Stomach (tissue), 4 donors: ENCODE data around the gene ZFP92.

ENCODE experiments used
- CTCF ChIP-seq, 7 experiments: fragments of 450-650 bp in 4 of 7; fragments of 200-600 bp in 3 of 7; sonication (generic) in 3 of 7; IDR thresholded peaks; one replicate each; pipeline ENCODE4 v1.5.1; 2016 to 2019; ENCODE audit warnings: antibody characterized with exemption in 7 of 7, control low read depth in 2 of 7, mild to moderate bottlenecking in 1 of 7
- POLR2A ChIP-seq, 4 donors: fragments of 450-650 bp; IDR thresholded peaks; one replicate each; pipeline ENCODE4 v1.6.1; 2016; ENCODE audit warnings: antibody characterized with exemption in 4 of 4, control low read depth in 2 of 4, mild to moderate bottlenecking in 1 of 4, moderate library complexity in 1 of 4

GRCh38 chrX:153413731-153414130 lies 2.5 kb downstream of the ZFP92 start:
- TF ChIP-seq CTCF (IDR thresholded peaks at IDR 0.05) (no peak), POLR2A (IDR thresholded peaks at IDR 0.05) (no peak)
